PC-9 (cell line): ENCODE measurements around the gene MMP17. TPM values are rescaled to one million over a fixed set of nuclear protein-coding genes. Genes with fewer than 3 reads are reported as not detected.

Experiments used
- BruUV-seq: library from RNA; stranded (reverse); fragments of 400-500 nt; replicated peaks from 2 replicates; lab custom pipeline; 2021; lab: Mats Ljungman, UMichigan
- CTCF ChIA-PET: fragments of 300-600 bp; sonication (Branson Sonifier 250); formaldehyde crosslinking; loops from one replicate; lab custom pipeline; 2022; ENCODE audit warnings: antibody characterized with exemption; lab: Charles Lee
- POLR2A ChIA-PET: fragments of 300-600 bp; sonication (Branson Sonifier 250); formaldehyde crosslinking; loops from one replicate; lab custom pipeline; 2022; ENCODE audit warnings: antibody characterized with exemption; ENCODE audit not compliant: unreplicated experiment; lab: Charles Lee
- DNase-seq, 2 experiments: peaks; one replicate each; pipeline versions ENCODE4 v3.0.0 to v3.0.0-alpha.2; 2015 to 2022; ENCODE audit warnings: mixed read lengths in 1 of 2
- H2AFZ ChIP-seq: fragments of 200-600 bp; sonication (generic); 2 replicates; pipeline ENCODE4 v1.8.1; 2017; ENCODE audit warnings: antibody characterized with exemption
- H3F3A ChIP-seq: fragments of 200-600 bp; sonication (generic); 2 replicates; pipeline ENCODE4 v1.8.1; 2017; ENCODE audit warnings: antibody characterized with exemption, mild to moderate bottlenecking, low read depth; ENCODE audit not compliant: insufficient read depth
- H3K27ac ChIP-seq: fragments of 200-600 bp; sonication (generic); 2 replicates; pipeline ENCODE4 v1.6.1; 2016; ENCODE audit warnings: mixed run types
- H3K27me3 ChIP-seq: fragments of 200-600 bp; sonication (generic); 2 replicates; pipeline ENCODE4 v1.6.1; 2016; ENCODE audit warnings: low read depth, mixed run types; ENCODE audit not compliant: insufficient read depth
- H3K36me3 ChIP-seq: fragments of 200-600 bp; sonication (generic); 2 replicates; pipeline ENCODE4 v1.6.1; 2016; ENCODE audit warnings: low read depth, mixed run types
- H3K4me1 ChIP-seq: fragments of 200-600 bp; sonication (generic); replicated peaks from 2 replicates; pipeline ENCODE4 v1.6.1; 2016; ENCODE audit warnings: mixed run types; ENCODE audit not compliant: insufficient read depth
- H3K4me2 ChIP-seq: fragments of 200-600 bp; sonication (generic); 2 replicates; pipeline ENCODE4 v1.6.1; 2017; ENCODE audit warnings: mixed run types
- H3K4me3 ChIP-seq: fragments of 200-600 bp; sonication (generic); 2 replicates; pipeline ENCODE4 v1.6.1; 2016; ENCODE audit warnings: mixed run types
- H3K79me2 ChIP-seq: fragments of 200-600 bp; sonication (generic); 2 replicates; pipeline ENCODE4 v1.6.1; 2017; ENCODE audit warnings: low read depth, mixed run types
- H3K9me2 ChIP-seq: fragments of 200-600 bp; sonication (generic); 2 replicates; pipeline ENCODE4 v1.8.1; 2017; ENCODE audit warnings: mild to moderate bottlenecking; ENCODE audit not compliant: insufficient read depth
- H3K9me3 ChIP-seq: fragments of 200-600 bp; sonication (generic); 2 replicates; pipeline ENCODE4 v1.8.1; 2016; ENCODE audit warnings: low read depth; ENCODE audit not compliant: insufficient read depth
- H4K20me1 ChIP-seq: fragments of 200-600 bp; sonication (generic); 2 replicates; pipeline ENCODE4 v1.8.1; 2017; ENCODE audit not compliant: insufficient read depth
- CTCF ChIP-seq: fragments of 200-600 bp; sonication (generic); conservative IDR thresholded peaks from 2 replicates; pipeline ENCODE4 v1.6.1; 2017; ENCODE audit warnings: mixed run types, antibody characterized with exemption, mild to moderate bottlenecking, moderate library complexity
- EZH2 ChIP-seq: fragments of 200-600 bp; sonication (generic); IDR thresholded peaks from 2 replicates; pipeline ENCODE4 v1.8.0; 2017; ENCODE audit warnings: antibody characterized with exemption, low read depth
- intact Hi-C: fragments of 100-400 bp; cut with micrococcal nuclease; formaldehyde crosslinking; loops from one replicate; pipeline ENCODE4 v1.10.0; 2022; ENCODE audit not compliant: unreplicated experiment
- total RNA-seq: library from RNA; stranded (reverse); gene quantifications from 2 replicates; pipeline ENCODE4 v1.2.3, GENCODE V29; 2021

MMP17 gene
- total RNA-seq, 1 experiment from 2014 or later, result 3.3 TPM

- ChIA-PET POLR2A (interaction anchor here (0.7 kb wide), 2 partner anchors 33 to 86 kb away, joined by 3 to 8 read pairs; no protein-coding TSS in a partner anchor), CTCF (no interaction called here)
- BruUV-seq, result no TSS peak
- Histone ChIP-seq H3K27me3 (no peaks in the 10 kb centered on the region), H3F3A (peaks cover 7% of the 10 kb centered on the region; the same call in 1 of the 2 replicates), H4K20me1 (no peaks in the 10 kb centered on the region), H3K36me3 (no peaks in the 10 kb centered on the region; the same call in 1 of the 2 replicates), H3K9me2 (no peaks in the 10 kb centered on the region), H3K9me3 (no peaks in the 10 kb centered on the region), H3K4me3 (no peak overlapping the region), H2AFZ (no peak overlapping the region), H3K79me2 (no peaks in the 10 kb centered on the region), H3K27ac (no peak overlapping the region), H3K4me2 (no peak overlapping the region), H3K4me1 (no peaks in the 10 kb centered on the region)
- intact Hi-C loops, result no loop called here
- TF ChIP-seq CTCF (no peak), EZH2 (no peak)
- no peak for DNase-seq
Measured at GRCh38 chr12:131796411-131796736, 31.8 kb upstream of the MMP17 start.

GRCh38 chr12:131796754-131797587 is 31.2 kb upstream of the MMP17 start:
- Histone ChIP-seq H3F3A (peaks cover 5% of the 10 kb centered on the region; the same call in 1 of the 2 replicates), H3K27me3 (no peaks in the 10 kb centered on the region), H3K4me2 (no peak overlapping the region), H3K4me3 (no peak overlapping the region), H3K36me3 (no peaks in the 10 kb centered on the region; the same call in 1 of the 2 replicates), H3K27ac (no peak overlapping the region), H3K4me1 (no peaks in the 10 kb centered on the region), H3K9me2 (no peaks in the 10 kb centered on the region), H2AFZ (no peak overlapping the region), H3K79me2 (no peaks in the 10 kb centered on the region), H3K9me3 (no peaks in the 10 kb centered on the region), H4K20me1 (no peaks in the 10 kb centered on the region)
- DNase-seq, result no peak
- TF ChIP-seq CTCF (no peak), EZH2 (no peak)
- BruUV-seq, result no TSS peak
- intact Hi-C loops, result no loop called here
- ChIA-PET CTCF (no interaction called here), POLR2A (interaction anchor here (0.7 kb wide), 1 partner anchor 32 kb away, joined by 8 read pairs; no protein-coding TSS in a partner anchor)

GRCh38 chr12:131797588-131797934 is 30.6 kb upstream of the MMP17 start:
- H3K27me3 ChIP-seq, result no peaks in the 10 kb centered on the region
- H3K4me1 ChIP-seq, result no peaks in the 10 kb centered on the region
- no peaks in the 10 kb centered on the region for H3K79me2 ChIP-seq
- H2AFZ ChIP-seq, result no peak overlapping the region
- POLR2A ChIA-PET, result no interaction called here
- DNase-seq, result no peak
- no peaks in the 10 kb centered on the region; the same call in 1 of the 2 replicates for H3K36me3 ChIP-seq
- no peaks in the 10 kb centered on the region for H3K9me2 ChIP-seq
- TF ChIP-seq CTCF (no peak), EZH2 (no peak)
- H3F3A ChIP-seq, result peaks cover 5% of the 10 kb centered on the region; the same call in 1 of the 2 replicates
- intact Hi-C loops, result no loop called here
- no peak overlapping the region for H3K4me3 ChIP-seq
- BruUV-seq, result no TSS peak
- no peak overlapping the region for H3K27ac ChIP-seq
- CTCF ChIA-PET, result no interaction called here
- H3K4me2 ChIP-seq, result no peak overlapping the region
- H4K20me1 ChIP-seq, result no peaks in the 10 kb centered on the region
- no peaks in the 10 kb centered on the region for H3K9me3 ChIP-seq
